GM23338 (cell line): ENCODE measurements around the gene PURA. TPM values are rescaled to one million over a fixed set of nuclear protein-coding genes. Genes with fewer than 3 reads are reported as not detected.

Source experiments
- ATAC-seq: fragments of 200-7000 bp; cut with Tn5 transposase; 3 replicates; pipeline ENCODE4 v1.9.1; 2020
- DNase-seq: peaks from one replicate; pipeline ENCODE4 v3.0.0-alpha.2; 2015; ENCODE audit warnings: low spot score
- H2AFZ ChIP-seq: fragments of 200-600 bp; sonication (generic); 2 replicates; pipeline ENCODE4 v1.8.0; 2016; ENCODE audit warnings: antibody characterized with exemption, mild to moderate bottlenecking, moderate library complexity
- H3F3A ChIP-seq: fragments of 200-600 bp; sonication (generic); replicated peaks from 2 replicates; pipeline ENCODE4 v1.8.0; 2017; ENCODE audit warnings: antibody characterized with exemption, mixed run types, low read depth
- H3K27ac ChIP-seq: fragments of 200-600 bp; sonication (generic); 2 replicates; pipeline ENCODE4 v1.6.1; 2016; ENCODE audit warnings: low read depth
- H3K27me3 ChIP-seq: fragments of 200-600 bp; sonication (generic); 2 replicates; pipeline ENCODE4 v1.8.0; 2016; ENCODE audit warnings: mild to moderate bottlenecking, mixed run types, moderate library complexity; ENCODE audit not compliant: insufficient read depth
- H3K36me3 ChIP-seq: fragments of 200-600 bp; sonication (generic); 2 replicates; pipeline ENCODE4 v1.8.0; 2016; ENCODE audit warnings: mild to moderate bottlenecking; ENCODE audit not compliant: insufficient read depth
- H3K4me1 ChIP-seq: fragments of 200-600 bp; sonication (generic); 2 replicates; pipeline ENCODE4 v1.8.0; 2016; ENCODE audit warnings: mild to moderate bottlenecking, moderate library complexity; ENCODE audit not compliant: insufficient read depth
- H3K4me2 ChIP-seq: fragments of 200-600 bp; sonication (generic); 2 replicates; pipeline ENCODE4 v1.7.1; 2017; ENCODE audit warnings: mixed run types
- H3K4me3 ChIP-seq: fragments of 200-600 bp; sonication (generic); 2 replicates; pipeline ENCODE4 v1.6.1; 2016; ENCODE audit warnings: mixed run types
- H3K79me2 ChIP-seq: fragments of 200-600 bp; sonication (generic); replicated peaks from 2 replicates; pipeline ENCODE4 v1.8.0; 2017; ENCODE audit warnings: mild to moderate bottlenecking; ENCODE audit not compliant: insufficient read depth
- H3K9me2 ChIP-seq: fragments of 200-600 bp; sonication (generic); 2 replicates; pipeline ENCODE4 v1.8.0; 2017; ENCODE audit not compliant: insufficient read depth
- H4K20me1 ChIP-seq: fragments of 200-600 bp; sonication (generic); replicated peaks from 2 replicates; pipeline ENCODE4 v1.8.0; 2017; ENCODE audit warnings: mild to moderate bottlenecking; ENCODE audit not compliant: insufficient read depth
- H3K27ac Mint-ChIP-seq: 2 replicates; pipeline ENCODE4 v1.8.0; 2020; ENCODE audit warnings: inconsistent platforms, mild to moderate bottlenecking, moderate library complexity, mixed read lengths
- H3K27me3 Mint-ChIP-seq: 3 replicates; pipeline ENCODE4 v1.8.0; 2022; ENCODE audit warnings: low read depth, mild to moderate bottlenecking, moderate library complexity, mixed read lengths, inconsistent platforms; ENCODE audit not compliant: insufficient read depth, poor library complexity
- H3K36me3 Mint-ChIP-seq: 3 replicates; pipeline ENCODE4 v1.8.0; 2021; ENCODE audit warnings: low read depth, mild to moderate bottlenecking, inconsistent platforms, moderate library complexity, mixed read lengths
- H3K4me1 Mint-ChIP-seq: 3 replicates; pipeline ENCODE4 v1.8.0; 2020; ENCODE audit warnings: mild to moderate bottlenecking, inconsistent platforms, mixed read lengths
- H3K4me3 Mint-ChIP-seq: 3 replicates; pipeline ENCODE4 v1.8.0; 2021; ENCODE audit warnings: moderate library complexity, mild to moderate bottlenecking, inconsistent platforms, mixed read lengths
- H3K9me3 Mint-ChIP-seq: 3 replicates; pipeline ENCODE4 v1.8.0; 2020; ENCODE audit warnings: moderate library complexity, mild to moderate bottlenecking, inconsistent platforms, mixed read lengths
- CREB1 ChIP-seq: fragments of 250-450 bp; sonication (Bioruptor Pico); IDR thresholded peaks from 2 replicates; pipeline ENCODE4 v1.5.0; 2020; ENCODE audit warnings: low read depth, mild to moderate bottlenecking, moderate library complexity
- CTCF ChIP-seq, 2 experiments: fragments of 200-600 bp in 1 of 2; sonication (generic) in 1 of 2; conservative IDR thresholded peaks; 2 replicates each; pipeline versions ENCODE4 v1.5.1 to v1.6.1; 2016 to 2017; ENCODE audit warnings: antibody characterized with exemption in 2 of 2, low read depth in 2 of 2, mild to moderate bottlenecking in 2 of 2, moderate library complexity in 1 of 2
- ETS1 ChIP-seq: IDR thresholded peaks from 2 replicates; pipeline ENCODE4 v1.6.1; 2016; ENCODE audit warnings: antibody characterized with exemption
- EZH2 ChIP-seq: fragments of 200-600 bp; sonication (generic); IDR thresholded peaks from one replicate; pipeline ENCODE4 v1.8.0; 2017; ENCODE audit warnings: antibody characterized with exemption, mild to moderate bottlenecking, low read depth; ENCODE audit not compliant: unreplicated experiment
- EZH2phosphoT487 ChIP-seq: fragments of 200-600 bp; sonication (generic); IDR thresholded peaks from one replicate; pipeline ENCODE4 v1.8.1; 2018; ENCODE audit warnings: antibody characterized with exemption; ENCODE audit not compliant: unreplicated experiment
- JUNB ChIP-seq: IDR thresholded peaks from one replicate; pipeline ENCODE4 v1.6.1; 2016; ENCODE audit warnings: antibody characterized with exemption; ENCODE audit not compliant: unreplicated experiment
- NANOG ChIP-seq: IDR thresholded peaks from 2 replicates; pipeline ENCODE4 v1.6.1; 2016; ENCODE audit warnings: antibody characterized with exemption, borderline replicate concordance
- POLR2AphosphoS5 ChIP-seq: IDR thresholded peaks from 2 replicates; pipeline ENCODE4 v1.6.1; 2016; ENCODE audit warnings: antibody characterized with exemption, low read depth
- REST ChIP-seq: IDR thresholded peaks from one replicate; pipeline ENCODE4 v1.6.1; 2018; ENCODE audit warnings: antibody characterized with exemption; ENCODE audit not compliant: unreplicated experiment
- STAT1 ChIP-seq: IDR thresholded peaks from one replicate; pipeline ENCODE4 v1.6.1; 2016; ENCODE audit warnings: antibody characterized with exemption; ENCODE audit not compliant: unreplicated experiment
- ZNF114 ChIP-seq: fragments of 250-450 bp; sonication (Bioruptor Pico); IDR thresholded peaks from 2 replicates; pipeline ENCODE4 v1.5.0; 2020; ENCODE audit warnings: mild to moderate bottlenecking, moderate library complexity
- ZNF331 ChIP-seq: fragments of 250-450 bp; sonication (Bioruptor Pico); IDR thresholded peaks from 2 replicates; pipeline ENCODE4 v1.5.0; 2020; ENCODE audit warnings: low read depth, mild to moderate bottlenecking, moderate library complexity
- polyA plus RNA-seq: library from polyadenylated mRNA; unstranded; fragments of >200 nt; fragmentation: Nextera tagmentation; extraction: Ambion mirVana; gene quantifications from 2 replicates; pipeline ENCODE4 v1.2.1, GENCODE V29; 2016
- total RNA-seq: library from RNA; depleted of rRNA; stranded (reverse); fragments of >200 nt; shearing (Covaris generic); gene quantifications from 2 replicates; pipeline ENCODE4 v1.2.3, GENCODE V29; 2014

PURA gene
- total and polyA plus RNA-seq, 2 experiments from 2014 or later = 1.5 to 2.3 TPM

- no peaks in the 10 kb centered on the region for H3K9me3 Mint-ChIP-seq
- H3K27me3 Mint-ChIP-seq = no peaks in the 10 kb centered on the region
- Histone ChIP-seq H3F3A (no peaks in the 10 kb centered on the region), H3K4me3 (no peak overlapping the region), H3K27ac (no peak overlapping the region), H3K4me2 (no peak overlapping the region), H3K9me2 (no peaks in the 10 kb centered on the region), H2AFZ (no peak overlapping the region), H3K79me2 (no peaks in the 10 kb centered on the region), H3K27me3 (peaks cover 3% of the 10 kb centered on the region; the same call in 1 of the 2 replicates), H3K4me1 (no peaks in the 10 kb centered on the region), H4K20me1 (no peaks in the 10 kb centered on the region), H3K36me3 (no peaks in the 10 kb centered on the region)
- H3K4me1 Mint-ChIP-seq = no peaks in the 10 kb centered on the region
- H3K4me3 Mint-ChIP-seq = no peak overlapping the region
- no peaks in the 10 kb centered on the region for H3K36me3 Mint-ChIP-seq
- H3K27ac Mint-ChIP-seq = no peak overlapping the region
- DNase-seq (no peak), ATAC-seq (no peak)
- peak in 1 of 2 experiments; percentile 37; a peak in 3 of 4 replicates for TF ChIP-seq CTCF (conservative IDR thresholded peaks at IDR 0.05; ENCODE audit: low read depth in 2 of 2)
- TF ChIP-seq REST = no peak
Measured at GRCh38 chr5:140075371-140075770, 38.5 kb upstream of the PURA start.

GRCh38 chr5:140076142-140076541, 37.8 kb upstream of the PURA start:
- Mint-ChIP-seq H3K4me1 (no peaks in the 10 kb centered on the region), H3K9me3 (no peaks in the 10 kb centered on the region), H3K4me3 (no peak overlapping the region), H3K27ac (no peak overlapping the region), H3K36me3 (no peaks in the 10 kb centered on the region), H3K27me3 (no peaks in the 10 kb centered on the region)
- Histone ChIP-seq H3K9me2 (no peaks in the 10 kb centered on the region), H3K27ac (no peak overlapping the region), H4K20me1 (no peaks in the 10 kb centered on the region), H3K27me3 (0 out of 2 replicates have a peak, but pooled peaks cover 3% of the 10 kb centered on the region), H3K4me2 (no peak overlapping the region), H3F3A (no peaks in the 10 kb centered on the region), H3K36me3 (no peaks in the 10 kb centered on the region), H3K79me2 (no peaks in the 10 kb centered on the region), H2AFZ (no peak overlapping the region), H3K4me1 (no peaks in the 10 kb centered on the region), H3K4me3 (no peak overlapping the region)
- no peak for ATAC-seq
- no peak for DNase-seq
- no peak for TF ChIP-seq ZNF114 (CRISPR knock-in tag)
- TF ChIP-seq EZH2 = no peak
- TF ChIP-seq JUNB = no peak
- no peak for TF ChIP-seq ZNF331 (CRISPR knock-in tag)
- TF ChIP-seq POLR2AphosphoS5 = no peak
- TF ChIP-seq REST = no peak
- TF ChIP-seq CTCF (conservative IDR thresholded peaks at IDR 0.05; ENCODE audit: low read depth in 2 of 2) = no peak
- TF ChIP-seq CREB1 = no peak
- no peak for TF ChIP-seq ETS1
- no peak for TF ChIP-seq NANOG
- TF ChIP-seq EZH2phosphoT487 = no peak
- TF ChIP-seq STAT1 = no peak
